COR-L47 (cell line): ENCODE results near the gene RPTOR.
"Not testable (repeated sequence)": the region's sequence is repeated elsewhere in the genome, so short reads cannot be mapped to it uniquely, and the experiment has no call there.

Experiments used
- DNase-seq: peaks from one replicate; lab custom pipeline; 2025; lab: John Stamatoyannopoulos, UW

RPTOR gene

GRCh38 chr17:80783486-80783885 lies 238.8 kb downstream of the RPTOR start:
- DNase-seq, result no peak

- no peak for DNase-seq
Observed at GRCh38 chr17:80783971-80784370, 239.3 kb downstream of the RPTOR start.

GRCh38 chr17:80785477-80786178 lies 241.0 kb downstream of the RPTOR start:
- DNase-seq, result no peak

- no peak for DNase-seq
Observed at GRCh38 chr17:80786470-80786869, 241.8 kb downstream of the RPTOR start.

- DNase-seq, result no peak
Observed at GRCh38 chr17:80786887-80787286, 242.2 kb downstream of the RPTOR start.

- no peak for DNase-seq
Observed at GRCh38 chr17:80787881-80788280, 243.2 kb downstream of the RPTOR start.

GRCh38 chr17:80789356-80789902 lies 244.8 kb downstream of the RPTOR start:
- no peak for DNase-seq

GRCh38 chr17:80790021-80790765 lies 245.6 kb downstream of the RPTOR start:
- DNase-seq, result no peak

GRCh38 chr17:80790981-80791742 lies 246.5 kb downstream of the RPTOR start:
- no peak for DNase-seq

- no peak for DNase-seq
Observed at GRCh38 chr17:80791758-80792284, 247.2 kb downstream of the RPTOR start.

- no peak for DNase-seq
Observed at GRCh38 chr17:80792373-80792781, 247.7 kb downstream of the RPTOR start.

GRCh38 chr17:80793421-80793820 lies 248.8 kb downstream of the RPTOR start:
- no peak for DNase-seq

GRCh38 chr17:80793851-80794267 lies 249.2 kb downstream of the RPTOR start:
- no peak for DNase-seq

GRCh38 chr17:80794281-80795089 lies 249.8 kb downstream of the RPTOR start:
- no peak for DNase-seq

GRCh38 chr17:80795090-80795580 lies 250.5 kb downstream of the RPTOR start:
- DNase-seq, result no peak

GRCh38 chr17:80795754-80796153 lies 251.1 kb downstream of the RPTOR start:
- DNase-seq, result no peak

- no peak for DNase-seq
Observed at GRCh38 chr17:80796430-80796861, 251.8 kb downstream of the RPTOR start.

GRCh38 chr17:80797222-80797621 lies 252.6 kb downstream of the RPTOR start:
- not testable (repeated sequence) for DNase-seq

- no peak for DNase-seq
Observed at GRCh38 chr17:80797741-80798594, 253.3 kb downstream of the RPTOR start.
